Heart right ventricle (tissue), 16 donors: ENCODE results near the gene SDC1. TPM values are rescaled to one million over a fixed set of nuclear protein-coding genes. Genes with fewer than 3 reads are reported as not detected.

ENCODE experiments used
- ATAC-seq, 8 donors: fragments of 200-7000 bp; cut with Tn5 transposase; one replicate each; pipeline ENCODE4 v1.9.1; 2020; ENCODE audit warnings: mild to moderate bottlenecking in 8 of 8, moderate library complexity in 8 of 8, moderate number of reproducible peaks in 1 of 8
- DNase-seq, 2 donors: peaks; one replicate each; pipeline ENCODE4 v3.0.0-alpha.2; 2020
- H3K27ac ChIP-seq, 10 donors: fragments of 200-600 bp; sonication (generic) in 2 of 10; one replicate each; pipeline versions ENCODE4 v1.5.0 to v1.8.0; 2020 to 2022; ENCODE audit warnings: mild to moderate bottlenecking in 3 of 10
- H3K27me3 ChIP-seq, 7 donors: fragments of 200-600 bp; one replicate each; pipeline ENCODE4 v1.8.0; 2021 to 2022; ENCODE audit warnings: mild to moderate bottlenecking in 2 of 7
- H3K36me3 ChIP-seq, 9 donors: fragments of 200-600 bp; sonication (generic) in 1 of 9; one replicate each; pipeline versions ENCODE4 v1.5.0 to v1.8.0; 2020 to 2022; ENCODE audit warnings: mild to moderate bottlenecking in 2 of 9
- H3K4me1 ChIP-seq, 9 donors: fragments of 200-600 bp; sonication (generic) in 1 of 9; one replicate each; pipeline versions ENCODE4 v1.5.0 to v1.8.0; 2020 to 2022; ENCODE audit warnings: mild to moderate bottlenecking in 4 of 9
- H3K4me3 ChIP-seq, 10 donors: fragments of 200-600 bp; sonication (generic) in 2 of 10; one replicate each; pipeline versions ENCODE4 v1.5.0 to v1.8.0; 2020 to 2022; ENCODE audit warnings: mild to moderate bottlenecking in 7 of 10, moderate library complexity in 2 of 10
- H3K9me3 ChIP-seq, 11 donors: fragments of 200-600 bp in 10 of 11; sonication (generic) in 2 of 11; one replicate each; pipeline versions ENCODE4 v1.5.0 to v1.8.0; 2013 to 2022; ENCODE audit warnings: mild to moderate bottlenecking in 2 of 11, control low read depth in 1 of 11, moderate library complexity in 1 of 11
- WGBS, 2 donors: extraction: QIAGEN DNeasy Blood & Tissue Kit; methylation state at CpG; one replicate each; pipeline ENCODE4 v1.1.7; 2013; ENCODE audit warnings: inconsistent platforms in 1 of 2; 5-methylcytosine and 5-hydroxymethylcytosine counted together
- intact Hi-C, 10 donors: fragments of 100-400 bp; cut with DNase I; formaldehyde crosslinking; loops; one replicate each; pipeline versions ENCODE4 v1.11.1 to v1.14.2; 2022
- polyA plus RNA-seq, 2 donors: library from polyadenylated mRNA; stranded (reverse); fragments of 200-250 nt; gene quantifications; one replicate each; pipeline ENCODE4 v1.2.3, GENCODE V29; 2013
- total RNA-seq, 10 donors: library from RNA; stranded (reverse); fragmentation: NEBNext Ultra II Directional in 3 of 10; extraction: Animal tissue kit (Norgen Biotek cat#: 25700) in 3 of 10; gene quantifications; one replicate each; pipeline versions ENCODE4 v1.2.1 to v1.2.4, GENCODE V29; 2021 to 2023
- TF ChIP-seq, protein P1 (sequence below), 9 donors: fragments of 200-600 bp; sonication (generic) in 2 of 9; IDR thresholded peaks; one replicate each; pipeline versions ENCODE4 v1.5.0 to v1.8.0; 2021 to 2022; ENCODE audit warnings: antibody characterized with exemption in 9 of 9, mild to moderate bottlenecking in 5 of 9, moderate library complexity in 1 of 9
- donor health status: Arrhythmogenic right ventricular cardiomyopathy.
- donor health status: ischemic (EF 13 %, LVEDD 7.1; RV severe dilation, severe dysfunction).
- donor health status: healthy with polysubstance abuse.
- donor health status: DM: no; HTN: yes; CAD: no.
- donor health status: DM: no; HTN: no; CAD: no.
- donor health status: ischemic (EF 25% LVEDD 6.9; RV normal size, moderate dysfunction).
- donor health status: ischemic (EF 25% LVEDD 5.7; RV mildly dilated, moderate dysfunction).
- donor health status: healthy.
- donor health status: DM: yes; HTN: yes; CAD: no.
- donor health status: Ischemic cardiomyopathy.
- donor health status: ischemic (EF 35%, LVEDD 5.7; RV mildly dilated, moderate dysfunction).
- donor health status: nonischemic (EF 11% LVEDD 7.7; RV severe dilation, severe dysfunction).
- donor health status: DM: yes; HTN: yes; CAD: no.
- donor health status: PGD.
- donor health status: ischemic (EF 29% LVEDD 5.4; RV normal size, mild dysfunction).
- donor health status: nonischemic (EF 23%, LVEDD 6.1; RV moderate dilation, normal function).

Gene SDC1
- total and polyA plus RNA-seq, 12 donors: 0.27 to 2.1 (median 0.33) TPM; not detected in 2

DNA sequence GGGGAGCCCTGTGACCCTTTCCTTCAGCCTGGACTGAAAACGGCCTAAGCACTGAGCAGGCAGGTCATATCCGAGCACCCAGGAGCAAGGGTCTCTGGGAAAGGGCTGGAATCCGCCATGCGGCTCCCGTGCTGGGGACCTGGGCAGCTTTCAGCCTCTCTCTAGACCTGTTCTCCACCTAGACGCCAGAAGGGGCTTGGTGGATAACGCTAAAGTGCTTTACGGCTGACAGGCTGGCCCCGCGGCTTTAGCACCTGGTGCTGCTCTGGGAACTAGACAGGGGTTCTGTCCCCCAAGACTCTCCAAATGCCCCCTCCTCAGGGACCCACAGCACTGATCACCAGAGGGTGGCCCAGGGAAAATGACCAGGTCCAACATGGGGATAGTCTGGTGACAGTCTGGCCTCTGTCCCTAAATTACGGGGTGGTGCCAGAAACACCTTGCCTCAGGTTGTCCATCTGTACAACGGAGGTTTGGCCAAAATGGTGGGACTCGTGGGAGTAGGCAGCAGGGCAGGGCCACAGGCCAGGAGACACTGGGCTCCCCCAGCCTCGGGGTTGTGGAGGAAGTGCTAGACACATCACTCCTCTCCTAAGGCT is 13.0 kb downstream of the SDC1 start:
- no peak overlapping the region for H3K4me3 ChIP-seq
- intact Hi-C loops: no loop called here
- 81 to 87% methylated on average over 14 of the region's 14 CpGs for WGBS, 2 donors
- TF ChIP-seq, protein P1, sequence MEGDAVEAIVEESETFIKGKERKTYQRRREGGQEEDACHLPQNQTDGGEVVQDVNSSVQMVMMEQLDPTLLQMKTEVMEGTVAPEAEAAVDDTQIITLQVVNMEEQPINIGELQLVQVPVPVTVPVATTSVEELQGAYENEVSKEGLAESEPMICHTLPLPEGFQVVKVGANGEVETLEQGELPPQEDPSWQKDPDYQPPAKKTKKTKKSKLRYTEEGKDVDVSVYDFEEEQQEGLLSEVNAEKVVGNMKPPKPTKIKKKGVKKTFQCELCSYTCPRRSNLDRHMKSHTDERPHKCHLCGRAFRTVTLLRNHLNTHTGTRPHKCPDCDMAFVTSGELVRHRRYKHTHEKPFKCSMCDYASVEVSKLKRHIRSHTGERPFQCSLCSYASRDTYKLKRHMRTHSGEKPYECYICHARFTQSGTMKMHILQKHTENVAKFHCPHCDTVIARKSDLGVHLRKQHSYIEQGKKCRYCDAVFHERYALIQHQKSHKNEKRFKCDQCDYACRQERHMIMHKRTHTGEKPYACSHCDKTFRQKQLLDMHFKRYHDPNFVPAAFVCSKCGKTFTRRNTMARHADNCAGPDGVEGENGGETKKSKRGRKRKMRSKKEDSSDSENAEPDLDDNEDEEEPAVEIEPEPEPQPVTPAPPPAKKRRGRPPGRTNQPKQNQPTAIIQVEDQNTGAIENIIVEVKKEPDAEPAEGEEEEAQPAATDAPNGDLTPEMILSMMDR (IDR thresholded peaks at IDR 0.05): no peak
- H3K4me1 ChIP-seq: peaks cover 0 to 4% (median 0%) of the 10 kb centered on the region in 9 donors
- H3K9me3 ChIP-seq: no peaks in the 10 kb centered on the region
- H3K36me3 ChIP-seq: no peaks in the 10 kb centered on the region
- DNase-seq: no peak
- no peaks in the 10 kb centered on the region for H3K27me3 ChIP-seq
- ATAC-seq: no peak
- H3K27ac ChIP-seq: no peak overlapping the region

DNA sequence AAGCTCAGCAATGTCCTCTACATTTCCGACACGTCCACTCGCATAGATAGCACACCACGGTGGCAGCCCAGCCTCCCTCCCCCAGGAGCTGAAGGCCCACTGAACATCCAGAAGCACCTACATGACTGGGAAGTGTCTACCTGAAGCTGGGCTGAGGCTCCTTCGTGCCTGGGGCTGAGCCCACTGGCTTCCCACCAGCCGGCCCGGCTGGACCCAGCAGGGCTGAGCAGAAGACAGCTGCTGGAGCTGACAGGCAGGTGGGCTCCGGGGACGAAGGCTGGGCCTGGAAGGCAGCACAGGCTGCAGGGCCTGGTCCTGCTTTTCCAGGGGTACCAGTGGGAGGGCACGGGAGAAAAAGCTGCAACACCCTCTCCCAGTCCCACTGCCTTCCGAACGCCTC is 13.5 kb downstream of the SDC1 start:
- peaks cover 0 to 4% (median 0%) of the 10 kb centered on the region in 9 donors for H3K4me1 ChIP-seq

DNA sequence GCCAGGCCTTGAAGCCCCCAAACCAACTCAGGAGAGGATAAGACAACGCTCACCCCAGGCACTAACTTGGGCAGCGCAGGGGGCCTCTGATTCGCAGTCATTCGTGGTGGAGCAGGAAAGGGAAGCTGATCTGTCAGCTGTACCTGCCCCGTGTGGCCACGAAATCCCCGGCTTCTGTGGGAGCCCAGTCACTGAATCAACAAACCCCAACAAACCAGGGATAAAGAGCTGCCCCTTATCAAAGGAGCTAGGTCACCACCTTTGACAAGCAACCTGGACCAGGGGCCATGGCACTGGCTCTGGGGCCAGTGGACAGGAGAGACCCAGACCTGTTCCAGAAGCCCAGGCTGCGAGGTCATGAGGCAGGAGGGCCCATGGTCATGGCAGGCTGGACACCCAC is 14.5 kb downstream of the SDC1 start:
- H3K27me3 ChIP-seq: no peaks in the 10 kb centered on the region

More for the DNA sequence above, 13.5 kb downstream of the SDC1 start:
- TF ChIP-seq, protein P1 (IDR thresholded peaks at IDR 0.05): no peak
- Histone ChIP-seq H3K27ac (no peak overlapping the region), H3K36me3 (no peaks in the 10 kb centered on the region), H3K9me3 (no peaks in the 10 kb centered on the region), H3K27me3 (no peaks in the 10 kb centered on the region), H3K4me3 (no peak overlapping the region)
- 87 to 95% methylated on average over 12 of the region's 12 CpGs for WGBS, 2 donors
- DNase-seq (no peak), ATAC-seq (no peak)
- intact Hi-C loops: no loop called here

DNA sequence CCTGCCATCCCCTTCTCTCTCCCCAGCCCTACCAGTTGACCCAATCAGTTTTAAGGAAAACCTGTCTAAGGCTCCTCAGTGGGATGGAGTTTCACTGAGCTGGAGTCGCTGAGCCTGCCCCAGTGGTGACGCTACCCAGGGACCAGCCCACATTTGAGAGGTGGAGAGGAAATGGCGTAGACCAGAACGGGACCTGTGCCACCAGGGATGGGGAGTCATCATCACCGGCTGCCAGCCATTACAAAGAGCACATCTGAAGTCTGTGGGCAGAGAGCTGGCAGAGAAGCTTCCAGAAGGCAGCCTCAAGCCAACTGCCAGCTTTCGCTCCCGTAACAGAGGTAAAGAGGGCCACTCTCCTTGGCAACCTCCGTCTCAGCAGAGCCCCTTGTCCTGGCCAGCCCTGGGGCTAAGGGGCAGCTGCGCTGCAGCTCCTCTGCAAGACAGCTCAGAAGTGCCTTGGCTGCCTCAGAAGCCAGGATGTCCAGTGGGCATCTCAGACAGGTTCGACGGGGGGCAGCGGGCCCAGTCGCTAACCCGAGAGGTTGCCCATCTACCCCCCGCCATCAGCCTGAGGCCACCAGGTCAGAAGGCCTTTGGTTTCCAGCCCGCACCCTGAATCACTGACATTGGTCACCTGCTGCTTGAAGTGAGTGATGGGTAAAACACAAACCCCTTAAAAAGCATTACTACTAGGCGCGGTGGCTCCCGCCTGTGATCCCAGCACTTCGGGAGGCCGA is 15.4 kb downstream of the SDC1 start:
- H3K27me3 ChIP-seq: no peaks in the 10 kb centered on the region
- DNase-seq: no peak
- ATAC-seq: no peak
- H3K4me1 ChIP-seq: peaks cover 0 to 4% (median 0%) of the 10 kb centered on the region in 9 donors
- WGBS, 2 donors: 93 to 94% methylated on average over 21 of the region's 21 CpGs
- TF ChIP-seq, protein P1 (IDR thresholded peaks at IDR 0.05): no peak
- no peaks in the 10 kb centered on the region for H3K36me3 ChIP-seq
- intact Hi-C loops: no loop called here
- no peak overlapping the region for H3K4me3 ChIP-seq
- H3K27ac ChIP-seq: no peak overlapping the region
- no peaks in the 10 kb centered on the region for H3K9me3 ChIP-seq

More for the DNA sequence above, 14.5 kb downstream of the SDC1 start:
- TF ChIP-seq, protein P1 (IDR thresholded peaks at IDR 0.05): no peak
- ATAC-seq (no peak), DNase-seq (no peak)
- Histone ChIP-seq H3K4me1 (peaks cover 0 to 4% (median 0%) of the 10 kb centered on the region in 9 donors), H3K27ac (no peak overlapping the region), H3K4me3 (no peak overlapping the region), H3K36me3 (no peaks in the 10 kb centered on the region), H3K9me3 (no peaks in the 10 kb centered on the region)
- intact Hi-C loops: no loop called here
- WGBS, 2 donors: 86% methylated on average over 8 of the region's 8 CpGs
